GM18867 (cell line): ENCODE results near the gene NUCKS1.
A peak's percentile ranks its signal among the peaks of the same experiment; 100 is the strongest.
"Not testable (repeated sequence)": the region's sequence is repeated elsewhere in the genome, so short reads cannot be mapped to it uniquely, and the experiment has no call there.

ENCODE experiments used
- ATAC-seq: cut with Tn5 transposase; IDR thresholded peaks from one replicate; pipeline ENCODE4 v1.9.1; 2021; ENCODE audit warnings: mild to moderate bottlenecking, moderate library complexity; ENCODE audit not compliant: unreplicated experiment

The NUCKS1 gene

GRCh38 chr1:205733438-205734175 is 16.4 kb downstream of the NUCKS1 start:
- ATAC-seq = no peak

- ATAC-seq = no peak
Observed at GRCh38 chr1:205729945-205730610, 19.9 kb downstream of the NUCKS1 start.

GRCh38 chr1:205726619-205727125 is 23.3 kb downstream of the NUCKS1 start:
- ATAC-seq = no peak

- ATAC-seq = no peak
Observed at GRCh38 chr1:205725514-205725913, 24.5 kb downstream of the NUCKS1 start.

GRCh38 chr1:205720740-205721139 is 29.2 kb downstream of the NUCKS1 start:
- ATAC-seq = not testable (repeated sequence)

GRCh38 chr1:205719762-205720161 is 30.2 kb downstream of the NUCKS1 start:
- no peak for ATAC-seq

- ATAC-seq = no peak
Observed at GRCh38 chr1:205719015-205719414, 31.0 kb downstream of the NUCKS1 start.

GRCh38 chr1:205716371-205717132 is 33.4 kb downstream of the NUCKS1 start:
- ATAC-seq = no peak

GRCh38 chr1:205715628-205716027 is 34.4 kb downstream of the NUCKS1 start:
- no peak for ATAC-seq

GRCh38 chr1:205714906-205715246 is 35.1 kb downstream of the NUCKS1 start:
- no peak for ATAC-seq

GRCh38 chr1:205714190-205714905 is 35.6 kb downstream of the NUCKS1 start:
- ATAC-seq = no peak

GRCh38 chr1:205711105-205712048 is 38.6 kb downstream of the NUCKS1 start:
- peak; percentile 49 for ATAC-seq

GRCh38 chr1:205710201-205711062 is 39.5 kb downstream of the NUCKS1 start:
- no peak for ATAC-seq

- no peak for ATAC-seq
Observed at GRCh38 chr1:205709640-205710039, 40.3 kb downstream of the NUCKS1 start.

- ATAC-seq = no peak
Observed at GRCh38 chr1:205709059-205709398, 41.0 kb downstream of the NUCKS1 start.

- no peak for ATAC-seq
Observed at GRCh38 chr1:205706601-205707502, 43.1 kb downstream of the NUCKS1 start.

GRCh38 chr1:205704903-205705302 is 45.1 kb downstream of the NUCKS1 start:
- no peak for ATAC-seq

GRCh38 chr1:205703072-205703471 is 46.9 kb downstream of the NUCKS1 start:
- no peak for ATAC-seq
